Cardiac septum (tissue), 1 donor: ENCODE results near the gene SLC16A2. TPM values are rescaled to one million over a fixed set of nuclear protein-coding genes. Genes with fewer than 3 reads are reported as not detected.
A peak's percentile ranks its signal among the peaks of the same experiment; 100 is the strongest.

Experiments
- DNase-seq: peaks from one replicate; pipeline ENCODE4 v3.0.0-alpha.2; 2020; ENCODE audit warnings: low spot score
- intact Hi-C: fragments of 100-400 bp; cut with DNase I; formaldehyde crosslinking; loops from one replicate; pipeline ENCODE4 v1.14.0; 2022
- total RNA-seq: library from RNA; stranded (reverse); fragmentation: NEBNext Ultra II Directional; extraction: Animal tissue kit (Norgen Biotek cat#: 25700); gene quantifications from one replicate; pipeline ENCODE4 v1.2.1, GENCODE V29; 2021
- donor health status: DM: no; HTN: no; CAD: no.

SLC16A2 gene
- total RNA-seq, 1 donor from 2014 or later = 8.2 TPM

DNA sequence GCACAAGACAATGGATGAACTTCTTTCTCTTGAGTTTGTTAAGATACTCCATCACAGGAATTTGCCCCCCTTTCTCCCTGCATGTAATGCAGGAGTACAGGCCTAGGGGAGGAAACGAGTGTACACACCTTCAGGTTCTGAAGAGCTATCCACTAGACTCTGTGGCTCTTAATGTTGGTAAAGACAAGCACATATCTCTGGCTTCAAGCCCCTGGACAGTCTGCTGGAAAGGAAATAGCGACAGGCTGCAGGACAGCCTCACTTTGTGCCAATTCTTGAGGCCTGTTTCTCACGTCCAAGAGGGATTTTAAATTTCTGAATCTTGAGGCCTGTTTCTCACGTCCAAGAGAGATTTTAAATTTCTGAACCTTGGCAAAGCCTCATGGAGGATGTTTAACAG lies 106.1 kb downstream of the SLC16A2 start:
- intact Hi-C loops = no loop called here
- DNase-seq = no peak

GRCh38 chrX:74529311-74529710 lies 108.0 kb downstream of the SLC16A2 start:
- intact Hi-C loops = no loop called here

DNA sequence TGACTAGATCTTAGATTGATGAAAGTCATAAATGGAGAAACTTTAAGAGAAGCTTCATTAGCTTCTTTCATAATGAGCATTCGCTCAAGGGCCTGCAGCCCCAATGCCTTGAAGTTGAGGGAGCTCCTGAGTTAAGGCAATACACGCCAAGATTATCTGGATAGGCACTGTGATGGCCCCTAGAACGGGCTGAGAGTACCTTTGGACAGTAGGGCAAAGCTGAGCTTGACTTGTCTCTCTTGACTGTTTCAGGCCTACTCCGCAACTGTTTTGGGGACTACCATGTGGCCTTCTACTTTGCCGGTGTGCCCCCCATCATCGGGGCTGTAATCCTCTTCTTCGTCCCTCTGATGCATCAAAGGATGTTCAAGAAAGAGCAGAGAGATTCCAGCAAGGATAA lies 109.8 kb downstream of the SLC16A2 start:
- no peak for DNase-seq
- intact Hi-C loops = no loop called here

More at GRCh38 chrX:74529311-74529710, 108.0 kb downstream of the SLC16A2 start:
- no peak for DNase-seq

DNA sequence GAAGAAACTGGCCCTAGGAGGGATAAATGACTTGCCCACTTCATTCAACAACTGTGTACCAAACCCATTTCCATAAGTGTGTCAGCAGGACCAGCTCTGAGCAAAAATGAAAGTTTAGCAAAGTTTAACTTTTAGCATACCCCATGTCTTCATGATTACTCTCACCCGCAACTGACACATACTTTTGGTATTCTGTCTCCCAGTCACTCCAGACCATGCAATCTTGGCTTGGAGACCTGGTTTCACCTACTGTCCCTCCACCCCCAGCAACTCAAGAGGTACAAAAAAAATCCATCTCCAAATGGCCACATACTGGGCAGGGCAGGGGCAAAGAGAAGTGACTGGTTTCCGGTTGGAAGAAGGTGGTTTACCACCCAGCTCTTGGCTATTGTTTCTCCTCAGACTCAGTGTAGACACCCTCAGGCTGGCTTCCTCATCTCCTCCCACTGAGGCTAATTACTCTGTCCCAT lies 113.3 kb downstream of the SLC16A2 start:
- intact Hi-C loops = loop anchor here (5.0 kb wide), 2 partner anchors 152 to 242 kb away; no protein-coding TSS in a partner anchor
- no peak for DNase-seq

- no peak for DNase-seq
- intact Hi-C loops = loop anchor here (5.0 kb wide), 2 partner anchors 153 to 243 kb away; no protein-coding TSS in a partner anchor
Observed at GRCh38 chrX:74535086-74535407, 113.8 kb downstream of the SLC16A2 start.

- intact Hi-C loops = loop anchor here (1.0 to 5.0 kb wide), 3 partner anchors 114 to 243 kb away; partner anchors contain the start of gene SLC16A2
- peak; percentile 85 for DNase-seq
Observed at GRCh38 chrX:74535408-74536151, 114.3 kb downstream of the SLC16A2 start.

- intact Hi-C loops = loop anchor here (1.0 to 5.0 kb wide), 3 partner anchors 115 to 244 kb away; partner anchors contain the start of gene SLC16A2
- DNase-seq = peak; percentile 92
Observed at GRCh38 chrX:74536152-74536831, 115.0 kb downstream of the SLC16A2 start.

DNA sequence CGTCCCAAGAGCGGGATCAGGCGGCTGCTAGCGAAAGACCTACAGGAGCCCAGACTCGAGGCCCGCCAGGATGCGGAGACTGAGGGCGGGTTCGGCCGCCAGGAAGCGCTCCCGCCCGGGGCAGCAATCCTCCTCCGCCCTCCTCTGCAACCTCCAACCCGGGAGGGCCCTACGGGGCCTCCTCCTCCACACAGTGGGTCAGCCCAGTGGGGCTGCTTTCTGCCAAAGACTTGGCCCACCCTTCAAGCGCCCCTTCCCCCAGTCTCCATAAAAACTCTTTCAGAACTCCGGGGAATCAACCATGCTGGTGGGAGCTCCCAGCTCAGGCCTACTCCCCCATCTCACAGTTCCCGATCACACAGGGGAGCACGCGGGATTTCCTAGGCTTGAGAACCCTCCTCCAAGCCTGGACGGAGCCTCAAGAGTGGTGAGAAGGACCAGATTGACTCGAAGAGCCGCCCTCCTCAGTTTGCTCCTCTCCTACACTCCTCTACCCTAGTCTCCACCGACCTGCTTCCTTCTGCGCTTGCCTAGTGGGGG lies 115.6 kb downstream of the SLC16A2 start:
- DNase-seq = no peak
- intact Hi-C loops = loop anchor here (1.0 to 5.0 kb wide), 3 partner anchors 116 to 245 kb away; partner anchors contain the start of gene SLC16A2

DNA sequence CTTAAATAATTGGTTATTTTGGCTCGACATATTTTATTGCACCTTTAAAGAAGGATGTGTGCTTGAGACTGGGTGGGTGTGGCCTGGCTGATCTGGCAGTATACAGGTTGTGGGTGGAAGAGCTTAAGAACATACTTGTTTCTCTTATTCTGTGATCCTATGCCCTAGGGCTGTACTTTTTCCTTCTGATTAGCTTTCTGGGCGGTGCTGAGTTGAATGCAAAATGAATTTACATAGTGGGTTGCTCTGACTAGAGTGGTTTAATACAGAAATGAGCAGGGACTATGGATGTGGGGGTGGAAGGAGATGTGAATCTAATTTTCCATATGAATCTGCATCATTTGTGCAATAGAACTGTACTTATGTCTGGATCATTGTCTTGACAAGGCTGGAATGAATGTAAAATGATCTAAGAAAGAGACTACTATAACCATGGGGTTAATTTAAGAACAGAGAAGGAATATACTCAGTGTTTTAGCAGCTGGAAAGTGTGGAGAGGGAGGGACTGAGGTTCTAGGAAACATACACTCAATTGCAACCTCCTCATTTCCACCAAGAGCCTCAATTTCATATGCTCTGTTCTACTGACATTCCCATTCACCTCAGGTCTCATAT lies 119.4 kb downstream of the SLC16A2 start:
- intact Hi-C loops = no loop called here
- DNase-seq = no peak

GRCh38 chrX:74545880-74546523 lies 124.7 kb downstream of the SLC16A2 start:
- intact Hi-C loops = no loop called here
- DNase-seq = no peak

DNA sequence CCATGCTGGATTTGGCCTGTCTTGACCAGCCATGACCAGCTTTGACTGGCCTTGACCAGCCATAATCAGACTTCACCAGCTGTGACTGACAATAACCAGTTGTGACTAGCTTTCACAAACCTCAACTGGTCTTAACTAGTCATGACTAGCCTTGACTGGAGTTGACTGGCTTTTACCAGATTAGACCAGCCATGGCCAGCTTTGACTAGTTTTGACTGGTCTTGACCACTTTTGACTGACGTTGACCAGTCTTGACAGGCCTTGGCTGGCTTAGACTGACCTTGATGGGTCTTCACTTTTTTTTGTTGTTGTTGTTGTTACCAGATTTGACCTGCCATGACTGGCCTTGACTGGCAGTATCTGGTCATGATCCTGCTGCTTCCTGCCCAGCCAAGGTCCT lies 125.7 kb downstream of the SLC16A2 start:
- DNase-seq = no peak
- intact Hi-C loops = no loop called here

DNA sequence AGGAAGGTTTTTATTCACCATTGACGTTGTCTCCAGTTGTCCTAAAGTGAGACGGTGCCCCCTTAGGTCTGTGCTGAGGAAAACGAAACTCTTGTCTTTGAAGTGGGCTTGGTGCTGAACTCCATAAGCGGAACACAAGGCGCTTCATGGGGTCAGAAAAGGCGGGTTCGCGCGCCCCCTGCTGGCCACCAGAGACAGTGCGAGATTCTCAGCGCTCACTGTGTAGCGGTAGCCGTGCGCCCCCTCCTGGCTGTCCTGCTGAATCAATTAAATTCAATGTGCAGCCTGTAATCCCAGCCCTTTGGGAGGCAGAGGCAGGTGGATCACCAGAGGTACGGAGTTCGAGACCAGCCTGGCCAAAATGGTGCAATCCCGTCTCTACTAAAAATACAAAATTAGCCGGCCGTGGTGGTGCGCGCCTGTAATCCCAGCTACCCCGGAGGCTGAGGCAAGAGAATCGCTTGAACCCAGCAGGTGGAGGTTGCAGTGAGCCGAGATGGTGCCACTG lies 129.1 kb downstream of the SLC16A2 start:
- peak; percentile 92 for DNase-seq
- intact Hi-C loops = loop anchor here (1.0 kb wide), 1 partner anchor 167 kb away; no protein-coding TSS in a partner anchor

GRCh38 chrX:74551934-74552333 lies 130.6 kb downstream of the SLC16A2 start:
- no peak for DNase-seq
- intact Hi-C loops = no loop called here

DNA sequence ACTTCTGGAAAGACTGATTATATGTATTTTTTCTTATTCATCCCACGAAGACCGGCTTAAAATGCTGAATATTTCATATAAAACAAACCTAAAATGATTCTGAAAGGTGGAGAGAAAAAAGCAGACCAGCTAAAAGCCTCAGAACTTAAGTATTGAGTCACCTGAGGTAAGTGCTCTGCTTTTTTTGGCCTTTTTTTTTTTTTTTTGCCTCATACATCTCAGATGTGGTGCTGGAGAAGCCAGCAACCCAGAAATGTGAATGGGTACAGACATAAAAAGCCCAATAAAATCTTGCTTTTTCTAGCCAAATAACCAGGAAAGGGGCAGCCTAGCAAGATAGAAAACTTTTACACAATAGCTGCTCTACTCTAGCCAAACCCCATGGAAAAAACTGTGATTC lies 136.1 kb downstream of the SLC16A2 start:
- no peak for DNase-seq
- intact Hi-C loops = no loop called here

DNA sequence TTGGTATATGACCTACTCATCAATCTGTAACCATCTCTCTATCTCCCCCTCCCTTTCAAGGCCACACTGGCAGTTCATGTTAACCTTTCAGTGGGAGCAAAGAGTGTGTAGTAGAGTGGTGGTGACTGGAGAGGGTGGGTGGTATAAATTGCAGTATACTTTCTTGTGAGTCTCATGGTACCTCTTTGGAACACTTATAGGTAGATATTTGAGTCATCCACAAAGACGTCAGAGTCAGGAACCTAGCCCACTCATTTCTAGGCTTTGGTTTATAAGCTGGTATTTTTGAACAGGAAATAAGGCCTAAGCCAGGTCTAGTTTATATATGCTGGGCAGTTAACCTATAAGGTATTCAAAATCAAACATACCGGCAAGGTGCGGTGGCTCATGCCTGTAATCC lies 156.8 kb downstream of the SLC16A2 start:
- intact Hi-C loops = no loop called here

DNA sequence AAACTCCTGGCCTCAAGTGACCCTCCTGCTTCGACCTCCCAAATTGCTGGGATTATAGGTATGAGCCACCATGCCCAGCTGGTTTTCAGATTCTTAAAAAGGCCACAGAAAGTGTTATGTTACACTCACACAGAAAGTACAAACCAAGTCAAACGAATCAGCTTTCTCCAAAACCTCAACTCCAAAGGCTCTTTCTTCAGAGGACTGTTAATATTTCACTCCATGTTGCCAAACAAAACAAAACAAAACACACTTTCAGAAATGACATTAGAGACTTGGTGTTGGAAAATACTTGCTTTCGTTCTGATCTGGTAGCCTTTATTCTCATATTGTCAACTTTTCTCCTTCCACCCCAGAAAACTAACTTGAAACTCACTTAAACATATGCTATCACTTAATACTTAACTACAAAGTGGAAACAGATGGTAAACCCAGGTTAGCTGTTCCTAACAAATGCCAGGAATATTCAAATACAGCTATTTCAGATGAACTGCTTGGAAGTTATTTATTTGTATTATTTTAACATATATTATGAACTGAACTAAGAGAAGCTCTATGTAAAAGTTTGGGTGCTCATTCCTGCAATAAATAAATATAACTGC lies 158.4 kb downstream of the SLC16A2 start:
- DNase-seq = no peak
- intact Hi-C loops = no loop called here

More for the DNA sequence above, 156.8 kb downstream of the SLC16A2 start:
- no peak for DNase-seq
